NT2/D1 (cell line): ENCODE results near the gene TMEM131.

Source experiments
- SUZ12 ChIP-seq: IDR thresholded peaks from 2 replicates; pipeline ENCODE4 v1.6.1; 2011; ENCODE audit not compliant: insufficient read length, insufficient read depth; ENCODE audit errors: extremely low read depth
- YY1 ChIP-seq: IDR thresholded peaks from 2 replicates; pipeline ENCODE4 v1.6.1; 2011; ENCODE audit not compliant: insufficient read length, insufficient read depth
- ZNF274 ChIP-seq: IDR thresholded peaks from 2 replicates; pipeline ENCODE4 v1.6.1; 2011; ENCODE audit warnings: mild to moderate bottlenecking, low read depth, low read length

DNA sequence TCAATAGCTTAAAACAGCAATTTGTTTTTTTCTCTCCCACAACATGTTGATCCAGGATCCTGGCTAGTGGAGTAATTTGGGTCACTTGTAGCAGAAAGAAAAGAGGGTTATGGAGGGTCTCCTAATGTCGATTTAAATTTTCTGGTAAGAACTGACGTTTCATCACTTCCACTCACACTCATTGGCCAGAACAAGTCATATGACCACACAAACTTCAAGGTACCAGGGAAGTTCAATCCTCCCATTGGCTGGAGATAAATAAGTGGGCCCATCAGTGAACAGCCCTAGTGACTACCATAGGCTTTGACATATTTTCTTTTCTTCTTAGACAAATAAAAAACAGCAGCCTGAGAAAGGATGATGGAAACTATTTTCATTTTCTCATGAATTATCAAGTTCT is 8.3 kb upstream of the TMEM131 start:
- TF ChIP-seq SUZ12 (no peak), YY1 (no peak), ZNF274 (no peak)
